WTC11 (cell line): ENCODE results near the gene JUP. TPM values are rescaled to one million over a fixed set of nuclear protein-coding genes. Genes with fewer than 3 reads are reported as not detected.

Experiments used
- ATF1 ChIP-seq: sonication (generic); formaldehyde crosslinking; IDR thresholded peaks from 2 replicates; pipeline ENCODE4 v1.8.1; 2023; ENCODE audit warnings: mild to moderate bottlenecking, moderate library complexity, missing genetic modification reagents
- ATF2 ChIP-seq: sonication (generic); formaldehyde crosslinking; IDR thresholded peaks from 2 replicates; pipeline ENCODE4 v1.8.1; 2022; ENCODE audit warnings: low read depth, missing genetic modification reagents, borderline replicate concordance
- ATF6 ChIP-seq: sonication (generic); formaldehyde crosslinking; IDR thresholded peaks from 2 replicates; pipeline ENCODE4 v1.8.1; 2023; ENCODE audit warnings: mild to moderate bottlenecking, missing genetic modification reagents
- CREB1 ChIP-seq: sonication (generic); formaldehyde crosslinking; IDR thresholded peaks from 2 replicates; pipeline ENCODE4 v1.8.0; 2023; ENCODE audit warnings: mild to moderate bottlenecking, missing genetic modification reagents
- CREM ChIP-seq: sonication (generic); formaldehyde crosslinking; IDR thresholded peaks from 2 replicates; pipeline ENCODE4 v1.8.1; 2022; ENCODE audit warnings: mild to moderate bottlenecking, missing genetic modification reagents, moderate library complexity
- ELF4 ChIP-seq: sonication (generic); formaldehyde crosslinking; IDR thresholded peaks from 2 replicates; pipeline ENCODE4 v1.8.1; 2022; ENCODE audit warnings: low read depth, mild to moderate bottlenecking, moderate library complexity, missing genetic modification reagents
- ERG ChIP-seq: fragments of 250-450 bp; sonication (Bioruptor Pico); IDR thresholded peaks from 2 replicates; pipeline ENCODE4 v1.8.0; 2021; ENCODE audit warnings: mild to moderate bottlenecking
- ETV6 ChIP-seq: sonication (generic); formaldehyde crosslinking; IDR thresholded peaks from 2 replicates; pipeline ENCODE4 v1.8.1; 2022; ENCODE audit warnings: mild to moderate bottlenecking, missing genetic modification reagents
- FOXJ3 ChIP-seq: sonication (generic); formaldehyde crosslinking; IDR thresholded peaks from 2 replicates; pipeline ENCODE4 v1.9.0; 2021; ENCODE audit warnings: missing genetic modification reagents, mild to moderate bottlenecking, borderline replicate concordance
- FOXK1 ChIP-seq: sonication (generic); formaldehyde crosslinking; IDR thresholded peaks from 2 replicates; pipeline ENCODE4 v1.8.0; 2022; ENCODE audit warnings: mild to moderate bottlenecking, moderate library complexity, missing genetic modification reagents
- HMGA2 ChIP-seq: fragments of 250-450 bp; sonication (Bioruptor Pico); IDR thresholded peaks from 2 replicates; pipeline ENCODE4 v1.4.0; 2021; ENCODE audit warnings: mild to moderate bottlenecking, moderate library complexity
- HMGXB4 ChIP-seq: sonication (generic); formaldehyde crosslinking; IDR thresholded peaks from 2 replicates; pipeline ENCODE4 v1.8.1; 2023; ENCODE audit warnings: mild to moderate bottlenecking, moderate library complexity, missing genetic modification reagents
- IRF2 ChIP-seq: sonication (generic); formaldehyde crosslinking; IDR thresholded peaks from 2 replicates; pipeline ENCODE4 v1.8.0; 2022; ENCODE audit warnings: low read depth, missing genetic modification reagents, borderline replicate concordance
- MAX ChIP-seq: sonication (generic); formaldehyde crosslinking; IDR thresholded peaks from 2 replicates; pipeline ENCODE4 v1.8.0; 2022; ENCODE audit warnings: mild to moderate bottlenecking, missing genetic modification reagents
- MYBL2 ChIP-seq: sonication (generic); formaldehyde crosslinking; IDR thresholded peaks from 2 replicates; pipeline ENCODE4 v1.8.1; 2023; ENCODE audit warnings: mild to moderate bottlenecking, moderate library complexity, missing genetic modification reagents
- NFE2L1 ChIP-seq: sonication (generic); formaldehyde crosslinking; IDR thresholded peaks from 2 replicates; pipeline ENCODE4 v1.8.1; 2023; ENCODE audit warnings: missing genetic modification reagents
- SP1 ChIP-seq: sonication (generic); formaldehyde crosslinking; conservative IDR thresholded peaks from 2 replicates; pipeline ENCODE4 v1.8.1; 2022; ENCODE audit warnings: missing genetic modification reagents
- STAT6 ChIP-seq: sonication (generic); formaldehyde crosslinking; conservative IDR thresholded peaks from 2 replicates; pipeline ENCODE4 v1.8.1; 2023; ENCODE audit warnings: mild to moderate bottlenecking, low read depth, missing genetic modification reagents, moderate library complexity
- TEAD4 ChIP-seq: sonication (generic); formaldehyde crosslinking; IDR thresholded peaks from 2 replicates; pipeline ENCODE4 v1.8.0; 2022; ENCODE audit warnings: mild to moderate bottlenecking, missing genetic modification reagents
- USF1 ChIP-seq: sonication (generic); formaldehyde crosslinking; IDR thresholded peaks from 2 replicates; pipeline ENCODE4 v1.8.0; 2022; ENCODE audit warnings: mild to moderate bottlenecking, missing genetic modification reagents
- USF2 ChIP-seq: sonication (generic); formaldehyde crosslinking; IDR thresholded peaks from 2 replicates; pipeline ENCODE4 v1.8.1; 2023; ENCODE audit warnings: mild to moderate bottlenecking, missing genetic modification reagents, moderate library complexity
- ZNF219 ChIP-seq: sonication (generic); formaldehyde crosslinking; IDR thresholded peaks from 2 replicates; pipeline ENCODE4 v1.8.0; 2023; ENCODE audit warnings: missing genetic modification reagents, mild to moderate bottlenecking, borderline replicate concordance
- ZNF232 ChIP-seq: sonication (generic); formaldehyde crosslinking; IDR thresholded peaks from 2 replicates; pipeline ENCODE4 v1.8.0; 2022; ENCODE audit warnings: mild to moderate bottlenecking, missing genetic modification reagents
- ZNF396 ChIP-seq: fragments of 250-450 bp; sonication (Bioruptor Pico); IDR thresholded peaks from 2 replicates; pipeline ENCODE4 v1.8.0; 2021; ENCODE audit warnings: mild to moderate bottlenecking, moderate library complexity, borderline replicate concordance
- ZNF416 ChIP-seq: fragments of 250-450 bp; sonication (Bioruptor Pico); IDR thresholded peaks from 2 replicates; pipeline ENCODE4 v1.9.0; 2021; ENCODE audit warnings: mild to moderate bottlenecking, inconsistent platforms
- ZNF423 ChIP-seq: fragments of 250-450 bp; sonication (Bioruptor Pico); IDR thresholded peaks from 2 replicates; pipeline ENCODE4 v2.1.2; 2022; ENCODE audit warnings: mild to moderate bottlenecking, moderate library complexity
- ZSCAN18 ChIP-seq: fragments of 250-450 bp; sonication (Bioruptor Pico); IDR thresholded peaks from 2 replicates; pipeline ENCODE4 v2.1.2; 2022; ENCODE audit warnings: mild to moderate bottlenecking, moderate library complexity
- total RNA-seq: library from RNA; stranded (reverse); gene quantifications from 3 replicates; pipeline ENCODE4 v1.2.3, GENCODE V29; 2021

The JUP gene
- total RNA-seq, 1 experiment from 2014 or later, result 103 TPM

GRCh38 chr17:41786227-41787020, at the start of gene JUP (continued):
- TF ChIP-seq STAT6 (CRISPR knock-in tag) (no peak), CREM (CRISPR knock-in tag) (no peak), NFE2L1 (CRISPR knock-in tag) (no peak), ZNF416 (CRISPR knock-in tag) (peak; percentile 92), ZNF219 (CRISPR knock-in tag) (no peak), ZNF232 (0 out of 2 replicates have a peak, but pooled peaks have one; percentile 24), ZNF423 (CRISPR knock-in tag) (no peak; the same call in 1 of the 2 replicates), USF2 (CRISPR knock-in tag) (no peak), ATF2 (CRISPR knock-in tag) (no peak), TEAD4 (no peak), FOXJ3 (no peak), IRF2 (CRISPR knock-in tag) (no peak), FOXK1 (CRISPR knock-in tag) (no peak; the same call in 1 of the 2 replicates), MYBL2 (no peak), ATF1 (CRISPR knock-in tag) (no peak), MAX (CRISPR knock-in tag) (peak; percentile 40; the same call in 1 of the 2 replicates), SP1 (CRISPR knock-in tag) (peak; percentile 97), ELF4 (CRISPR knock-in tag) (0 out of 2 replicates have a peak, but pooled peaks have one; percentile 30), ZSCAN18 (peak; percentile 92), USF1 (CRISPR knock-in tag) (no peak), ETV6 (CRISPR knock-in tag) (no peak), ATF6 (no peak), HMGXB4 (CRISPR knock-in tag) (peak; percentile 94), ERG (CRISPR knock-in tag) (peak; percentile 82), ZNF396 (CRISPR knock-in tag) (peak; percentile 78; the same call in 1 of the 2 replicates), HMGA2 (CRISPR knock-in tag) (no peak), CREB1 (CRISPR knock-in tag) (no peak)
